MM.1S (cell line): ENCODE results near the gene HVCN1.

Source experiments
- DNase-seq: peaks from one replicate; pipeline ENCODE4 v3.0.0-alpha.2; 2015
- H2AFZ ChIP-seq: fragments of 300-600 bp; sonication (generic); 2 replicates; pipeline ENCODE4 v1.6.0; 2016; ENCODE audit warnings: antibody characterized with exemption, low read length
- H3F3A ChIP-seq: fragments of 300-600 bp; sonication (generic); 2 replicates; pipeline ENCODE4 v1.6.1; 2016; ENCODE audit warnings: mild to moderate bottlenecking, antibody characterized with exemption, low read length, moderate library complexity, mixed read lengths; ENCODE audit not compliant: insufficient read depth
- H3K27ac ChIP-seq: fragments of 300-600 bp; sonication (generic); 2 replicates; pipeline ENCODE4 v1.5.1; 2016; ENCODE audit warnings: mild to moderate bottlenecking, low read length
- H3K27me3 ChIP-seq: fragments of 300-600 bp; sonication (generic); replicated peaks from 2 replicates; pipeline ENCODE4 v1.6.0; 2016; ENCODE audit warnings: low read length; ENCODE audit not compliant: insufficient read depth
- H3K36me3 ChIP-seq: fragments of 300-600 bp; sonication (generic); replicated peaks from 2 replicates; pipeline ENCODE4 v1.6.1; 2016; ENCODE audit warnings: mild to moderate bottlenecking, low read length, mixed read lengths; ENCODE audit not compliant: insufficient read depth
- H3K4me1 ChIP-seq: fragments of 300-600 bp; sonication (generic); 2 replicates; pipeline ENCODE4 v1.6.1; 2016; ENCODE audit warnings: low read length, mixed read lengths
- H3K4me2 ChIP-seq: fragments of 300-600 bp; sonication (generic); 2 replicates; pipeline ENCODE4 v1.6.0; 2016; ENCODE audit warnings: low read depth, low read length
- H3K4me3 ChIP-seq: fragments of 300-600 bp; sonication (generic); 2 replicates; pipeline ENCODE4 v1.5.1; 2016; ENCODE audit warnings: low read length, mixed read lengths
- H3K79me2 ChIP-seq: fragments of 300-600 bp; sonication (generic); 2 replicates; pipeline ENCODE4 v1.6.1; 2016; ENCODE audit warnings: mixed run types, low read length, mixed read lengths
- H3K9ac ChIP-seq: fragments of 300-600 bp; sonication (generic); 2 replicates; pipeline ENCODE4 v1.6.1; 2016; ENCODE audit warnings: low read length, mixed read lengths
- H3K9me2 ChIP-seq: fragments of 300-600 bp; sonication (generic); replicated peaks from 2 replicates; pipeline ENCODE4 v1.6.1; 2016; ENCODE audit warnings: mild to moderate bottlenecking, low read length, mixed read lengths; ENCODE audit not compliant: insufficient read depth
- H3K9me3 ChIP-seq: fragments of 300-600 bp; sonication (generic); replicated peaks from 2 replicates; pipeline ENCODE4 v1.6.1; 2016; ENCODE audit warnings: mild to moderate bottlenecking, low read length, mixed read lengths; ENCODE audit not compliant: insufficient read depth
- H4K20me1 ChIP-seq: fragments of 300-600 bp; sonication (generic); 2 replicates; pipeline ENCODE4 v1.6.1; 2016; ENCODE audit warnings: mild to moderate bottlenecking, low read length, moderate library complexity, mixed read lengths; ENCODE audit not compliant: insufficient read depth
- CTCF ChIP-seq: fragments of 300-600 bp; sonication (generic); IDR thresholded peaks from 2 replicates; pipeline ENCODE4 v1.5.1; 2016; ENCODE audit warnings: antibody characterized with exemption, low read length, mixed read lengths
- EZH2 ChIP-seq: fragments of 300-600 bp; sonication (generic); optimal IDR thresholded peaks from 2 replicates; pipeline ENCODE3; 2017; ENCODE audit warnings: low read depth, mild to moderate bottlenecking, antibody characterized with exemption, low read length, mixed read lengths
- EZH2phosphoT487 ChIP-seq: fragments of 300-600 bp; sonication (generic); IDR thresholded peaks from 2 replicates; pipeline ENCODE4 v1.6.1; 2018; ENCODE audit warnings: antibody characterized with exemption, low read length

Gene HVCN1

DNA sequence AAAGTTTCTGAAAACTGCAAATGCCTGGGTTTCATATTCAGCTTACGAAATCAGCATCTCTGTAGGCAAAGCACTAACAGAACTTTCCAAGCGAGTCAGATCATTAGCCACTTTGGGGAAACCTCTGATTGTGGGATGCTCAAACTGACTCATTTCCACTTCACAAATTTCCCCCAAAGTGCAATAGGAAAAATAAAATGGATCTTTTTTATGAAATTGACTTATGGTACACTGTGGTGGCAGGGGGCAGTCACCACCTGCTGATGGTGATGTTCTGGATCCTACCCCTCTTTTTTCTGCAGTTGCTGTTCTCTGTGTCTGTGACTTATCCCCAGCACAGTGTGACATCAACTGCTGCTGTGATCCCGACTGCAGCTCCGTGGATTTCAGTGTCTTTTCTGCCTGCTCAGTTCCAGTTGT is 69.4 kb downstream of the HVCN1 start:
- Histone ChIP-seq H3K4me3 (peak overlapping the region; percentile 40), H3K4me1 (0 out of 2 replicates have a peak, but pooled peaks cover 5% of the 10 kb centered on the region), H2AFZ (peak overlapping the region; percentile 20; the same call in 1 of the 2 replicates), H3K36me3 (no peaks in the 10 kb centered on the region), H3K9ac (peak overlapping the region; percentile 50; the same call in 1 of the 2 replicates), H3K9me2 (no peaks in the 10 kb centered on the region), H3K9me3 (no peaks in the 10 kb centered on the region), H3K79me2 (no peaks in the 10 kb centered on the region), H4K20me1 (no peaks in the 10 kb centered on the region), H3K27ac (peak overlapping the region; percentile 72; the same call in 1 of the 2 replicates), H3F3A (peaks cover 7% of the 10 kb centered on the region; the same call in 1 of the 2 replicates), H3K27me3 (no peaks in the 10 kb centered on the region), H3K4me2 (peak overlapping the region; percentile 73)
- TF ChIP-seq EZH2 (no peak), CTCF (peak; percentile 29)
- peak; percentile 40 for DNase-seq

- H3K9me3 ChIP-seq, result no peaks in the 10 kb centered on the region
- no peak for TF ChIP-seq EZH2phosphoT487
- no peak for TF ChIP-seq CTCF
- no peak for TF ChIP-seq EZH2
- no peak overlapping the region for H2AFZ ChIP-seq
- 0 out of 2 replicates have a peak, but pooled peaks cover 5% of the 10 kb centered on the region for H3K4me1 ChIP-seq
- peaks cover 7% of the 10 kb centered on the region; the same call in 1 of the 2 replicates for H3F3A ChIP-seq
- no peak overlapping the region for H3K27ac ChIP-seq
- H3K9ac ChIP-seq, result no peak overlapping the region
- H4K20me1 ChIP-seq, result no peaks in the 10 kb centered on the region
- no peak overlapping the region for H3K4me3 ChIP-seq
- H3K36me3 ChIP-seq, result no peaks in the 10 kb centered on the region
- no peak for DNase-seq
- no peaks in the 10 kb centered on the region for H3K27me3 ChIP-seq
- H3K9me2 ChIP-seq, result no peaks in the 10 kb centered on the region
- no peaks in the 10 kb centered on the region for H3K79me2 ChIP-seq
- no peak overlapping the region for H3K4me2 ChIP-seq
These were observed 72.3 kb downstream of the HVCN1 start for GRCh38 chr12:110616471-110617115.

- Histone ChIP-seq H3K9ac (no peak overlapping the region), H2AFZ (no peak overlapping the region)
These were observed 73.7 kb downstream of the HVCN1 start for GRCh38 chr12:110615171-110615570.

More at GRCh38 chr12:110615171-110615570, 73.7 kb downstream of the HVCN1 start:
- Histone ChIP-seq H3K9me2 (no peaks in the 10 kb centered on the region), H4K20me1 (no peaks in the 10 kb centered on the region), H3K4me3 (no peak overlapping the region), H3K27ac (no peak overlapping the region), H3K36me3 (no peaks in the 10 kb centered on the region), H3K4me2 (no peak overlapping the region), H3K27me3 (no peaks in the 10 kb centered on the region), H3K9me3 (no peaks in the 10 kb centered on the region), H3F3A (peaks cover 7% of the 10 kb centered on the region; the same call in 1 of the 2 replicates), H3K4me1 (0 out of 2 replicates have a peak, but pooled peaks cover 3% of the 10 kb centered on the region), H3K79me2 (no peaks in the 10 kb centered on the region)
- DNase-seq, result no peak
- TF ChIP-seq EZH2phosphoT487 (no peak), CTCF (no peak), EZH2 (no peak)
